B cell (primary cell): ENCODE results near the gene SPEG. TPM values are rescaled to one million over a fixed set of nuclear protein-coding genes. Genes with fewer than 3 reads are reported as not detected.

ENCODE experiments used
- ATAC-seq: fragments of 200-7000 bp; cut with Tn5 transposase; one replicate; pipeline ENCODE4 v1.10.0; 2021; ENCODE audit warnings: low read depth, mild to moderate bottlenecking, moderate number of reproducible peaks, moderate library complexity
- CTCF ChIA-PET: fragments of 350-600 bp; sonication (Branson Sonifier 250); formaldehyde crosslinking; loops from one replicate; lab custom pipeline; 2021; ENCODE audit warnings: antibody characterized with exemption, inconsistent platforms; lab: Charles Lee
- POLR2A ChIA-PET: fragments of 350-600 bp; sonication (Branson Sonifier 250); formaldehyde crosslinking; loops from one replicate; lab custom pipeline; 2021; ENCODE audit warnings: antibody characterized with exemption; lab: Charles Lee
- DNase-seq: peaks from one replicate; pipeline ENCODE4 v3.0.0; 2013
- H2AFZ ChIP-seq: 2 replicates; pipeline ENCODE4 v1.6.1; 2012; ENCODE audit warnings: mild to moderate bottlenecking, low read depth, low read length; ENCODE audit not compliant: insufficient read depth, poor library complexity, severe bottlenecking
- H3K27ac ChIP-seq, 2 donors: 1 replicate in 1 of 2; 2 replicates in 1 of 2; pipeline ENCODE4 v1.5.1; 2012 to 2013; ENCODE audit warnings: low read length in 2 of 2, mild to moderate bottlenecking in 2 of 2, moderate library complexity in 1 of 2
- H3K27me3 ChIP-seq, 4 experiments: fragments of 200-600 bp in 1 of 4; sonication (generic) in 1 of 4; replicated peaks in 1 of 4; 1 replicate in 2 of 4; 2 replicates in 2 of 4; pipeline versions ENCODE4 v1.6.1 to v1.7.0; 2013 to 2016; ENCODE audit warnings: low read length in 3 of 4, mild to moderate bottlenecking in 2 of 4, mixed read lengths in 1 of 4, moderate library complexity in 1 of 4; ENCODE audit not compliant: insufficient read depth in 4 of 4, control insufficient read depth in 3 of 4; ENCODE audit errors: control extremely low read depth in 1 of 4
- H3K36me3 ChIP-seq, 2 experiments: replicated peaks in 1 of 2; 1 replicate in 1 of 2; 2 replicates in 1 of 2; pipeline versions ENCODE4 v1.6.1 to v1.7.1; 2013; ENCODE audit warnings: low read length in 1 of 2; ENCODE audit not compliant: insufficient read depth in 2 of 2, control insufficient read depth in 1 of 2; ENCODE audit errors: control extremely low read depth in 1 of 2, extremely low read depth in 1 of 2
- H3K4me1 ChIP-seq, 2 donors: fragments of 200-600 bp in 1 of 2; sonication (generic) in 1 of 2; 1 replicate in 1 of 2; 2 replicates in 1 of 2; pipeline versions ENCODE4 v1.5.1 to v1.6.1; 2013 to 2017; ENCODE audit warnings: low read length in 2 of 2; ENCODE audit not compliant: control insufficient read depth in 2 of 2, insufficient read depth in 2 of 2
- H3K4me2 ChIP-seq: replicated peaks from 2 replicates; pipeline ENCODE3; 2012; ENCODE audit warnings: mild to moderate bottlenecking, low read depth, low read length; ENCODE audit not compliant: poor library complexity, severe bottlenecking
- H3K4me3 ChIP-seq, 5 experiments: fragments of 200-600 bp in 1 of 5; sonication (generic) in 1 of 5; 1 replicate in 3 of 5; 2 replicates in 2 of 5; pipeline versions ENCODE4 v1.5.1 to v1.7.0; 2011 to 2016; ENCODE audit warnings: low read length in 4 of 5, mild to moderate bottlenecking in 4 of 5, low read depth in 2 of 5, control low read depth in 1 of 5, moderate library complexity in 1 of 5; ENCODE audit not compliant: insufficient read depth in 1 of 5; ENCODE audit errors: control extremely low read depth in 1 of 5, extremely low read depth in 1 of 5
- H3K79me2 ChIP-seq: fragments of 200-600 bp; sonication (generic); one replicate; pipeline ENCODE4 v1.6.0; 2016; ENCODE audit warnings: low read length; ENCODE audit not compliant: control insufficient read depth, insufficient read depth
- H3K9ac ChIP-seq: fragments of 200-600 bp; sonication (generic); 2 replicates; pipeline ENCODE4 v1.6.1; 2017; ENCODE audit warnings: mild to moderate bottlenecking, low read length, moderate library complexity
- H3K9me3 ChIP-seq, 3 donors: one replicate each; pipeline versions ENCODE4 v1.6.1 to v1.7.1; 2013; ENCODE audit warnings: low read length in 2 of 3; ENCODE audit not compliant: control insufficient read depth in 2 of 3, insufficient read depth in 1 of 3; ENCODE audit errors: control extremely low read depth in 1 of 3
- H4K20me1 ChIP-seq: 2 replicates; pipeline ENCODE4 v1.6.0; 2012; ENCODE audit warnings: mild to moderate bottlenecking, low read length; ENCODE audit not compliant: insufficient read depth, control insufficient read depth, poor library complexity, severe bottlenecking
- H3K27ac Mint-ChIP-seq: one replicate; pipeline ENCODE4 v1.8.0; 2021; ENCODE audit warnings: mixed read lengths
- H3K27me3 Mint-ChIP-seq: one replicate; pipeline ENCODE4 v1.8.0; 2021; ENCODE audit warnings: mixed read lengths
- H3K4me1 Mint-ChIP-seq: one replicate; pipeline ENCODE4 v1.8.0; 2021; ENCODE audit warnings: mixed read lengths
- H3K4me3 Mint-ChIP-seq: one replicate; pipeline ENCODE4 v1.8.0; 2021; ENCODE audit warnings: mixed read lengths
- H3K9me3 Mint-ChIP-seq: one replicate; pipeline ENCODE4 v1.8.0; 2022; ENCODE audit warnings: mixed read lengths; ENCODE audit not compliant: insufficient read depth
- CTCF ChIP-seq: fragments of 200-600 bp; IDR thresholded peaks from one replicate; pipeline ENCODE4 v1.8.0; 2022; ENCODE audit warnings: antibody characterized with exemption, mild to moderate bottlenecking
- EZH2 ChIP-seq: IDR thresholded peaks from 2 replicates; pipeline ENCODE4 v1.6.1; 2012; ENCODE audit warnings: borderline replicate concordance, low read depth, mild to moderate bottlenecking, moderate library complexity, low read length; ENCODE audit not compliant: insufficient read depth, poor library complexity, severe bottlenecking
- WGBS: methylation state at CpG from one replicate; pipeline ENCODE4 v1.1.5; 2013; ENCODE audit warnings: missing lambda C conversion rate; ENCODE audit not compliant: insufficient coverage; 5-methylcytosine and 5-hydroxymethylcytosine counted together
- intact Hi-C: fragments of 100-400 bp; cut with micrococcal nuclease; formaldehyde crosslinking; loops from one replicate; pipeline ENCODE4 v1.10.0; 2022
- polyA plus RNA-seq: library from polyadenylated mRNA; depleted of rRNA; stranded (reverse); fragments of >200 nt; gene quantifications from 2 replicates; pipeline ENCODE4 v1.2.3, GENCODE V29; 2012
- total RNA-seq, 2 donors: library from RNA; stranded (reverse); fragments of 120-200 nt in 1 of 2; gene quantifications; 1 replicate in 1 of 2; 2 replicates in 1 of 2; pipeline versions ENCODE4 v1.2.3 to v1.2.4, GENCODE V29; 2013 to 2022

SPEG gene
- total and polyA plus RNA-seq, 2 donors (not counting 1 experiment from before 2014, with no cell fraction given), result 0.03 to 0.74 TPM

GRCh38 chr2:219470429-219470828 is 35.8 kb downstream of the SPEG start:
- WGBS, result 71% methylated on average over 1 of the region's 4 CpGs
- H3K9me3 ChIP-seq, result no peaks in the 10 kb centered on the region
- no peaks in the 10 kb centered on the region for H3K4me1 ChIP-seq
- no peaks in the 10 kb centered on the region for H3K4me1 Mint-ChIP-seq
- no peaks in the 10 kb centered on the region for H4K20me1 ChIP-seq
- no peaks in the 10 kb centered on the region for H3K9me3 Mint-ChIP-seq
- no peaks in the 10 kb centered on the region for H3K36me3 ChIP-seq
- H3K4me3 ChIP-seq, result no peak overlapping the region
- H3K27me3 Mint-ChIP-seq, result peaks cover 29% of the 10 kb centered on the region
- H3K27me3 ChIP-seq, result peaks cover 0 to 4% (median 2%) of the 10 kb centered on the region in 4 experiments
- no peaks in the 10 kb centered on the region for H3K79me2 ChIP-seq
- no peak for ATAC-seq
- CTCF ChIA-PET, result interaction anchor here (2.1 kb wide), 1 partner anchor 60 kb away, joined by 10 read pairs; no protein-coding TSS in a partner anchor
- H3K27ac ChIP-seq, result no peak overlapping the region
- H2AFZ ChIP-seq, result no peak overlapping the region
- POLR2A ChIA-PET, result no interaction called here
- H3K4me2 ChIP-seq, result no peak overlapping the region
- DNase-seq, result no peak
- no peak overlapping the region for H3K27ac Mint-ChIP-seq
- H3K4me3 Mint-ChIP-seq, result no peak overlapping the region
- intact Hi-C loops, result no loop called here
- no peak overlapping the region for H3K9ac ChIP-seq
- TF ChIP-seq CTCF (no peak), EZH2 (no peak)

DNA sequence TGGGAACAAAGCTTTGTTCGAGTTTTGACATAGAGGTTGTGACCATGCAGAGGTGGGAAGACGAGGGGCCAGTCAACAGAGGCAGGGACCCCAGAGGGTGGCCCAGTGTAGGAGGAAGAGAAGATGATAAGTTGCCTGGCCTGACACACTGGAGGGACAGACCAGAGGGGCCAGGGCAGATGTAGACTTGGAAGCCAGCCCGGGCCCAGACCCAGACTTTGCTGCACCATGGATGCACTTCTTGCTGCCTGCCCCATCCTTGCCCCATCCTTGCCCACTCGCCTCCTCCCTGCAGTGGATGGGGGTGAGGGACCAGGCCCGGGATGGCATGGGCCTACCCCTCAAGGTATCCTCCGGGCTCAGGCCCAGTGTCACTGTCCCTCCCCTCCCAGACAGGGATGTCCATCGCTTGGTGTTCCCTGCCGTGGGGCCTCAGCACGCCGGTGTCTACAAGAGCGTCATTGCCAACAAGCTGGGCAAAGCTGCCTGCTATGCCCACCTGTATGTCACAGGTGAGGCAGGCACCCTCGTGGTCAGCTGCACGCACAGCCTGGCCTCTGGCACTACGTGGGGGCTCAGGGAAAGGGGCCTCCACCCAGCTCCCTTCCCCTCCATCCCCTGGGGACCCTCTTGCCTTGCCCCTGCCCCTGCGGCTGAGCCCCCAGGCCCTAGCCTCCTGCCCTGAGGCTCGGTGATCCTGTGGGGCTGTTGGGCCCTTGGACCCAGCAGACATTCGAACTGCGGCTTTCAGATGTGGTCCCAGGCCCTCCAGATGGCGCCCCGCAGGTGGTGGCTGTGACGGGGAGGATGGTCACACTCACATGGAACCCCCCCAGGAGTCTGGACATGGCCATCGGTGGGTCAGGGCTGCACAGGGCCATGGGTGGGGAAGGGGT is 37.1 kb downstream of the SPEG start:
- H3K27ac Mint-ChIP-seq, result no peak overlapping the region
- H3K9ac ChIP-seq, result no peak overlapping the region
- H3K4me1 ChIP-seq, result no peaks in the 10 kb centered on the region
- H4K20me1 ChIP-seq, result no peaks in the 10 kb centered on the region
- POLR2A ChIA-PET, result no interaction called here
- no peak overlapping the region for H3K4me3 Mint-ChIP-seq
- H3K4me1 Mint-ChIP-seq, result peaks cover 4% of the 10 kb centered on the region
- no peak overlapping the region for H3K4me2 ChIP-seq
- H3K36me3 ChIP-seq, result no peaks in the 10 kb centered on the region
- no peaks in the 10 kb centered on the region for H3K79me2 ChIP-seq
- no peak overlapping the region for H3K4me3 ChIP-seq
- DNase-seq (no peak), ATAC-seq (no peak)
- CTCF ChIA-PET, result interaction anchor here (2.1 kb wide), 1 partner anchor 59 kb away, joined by 10 read pairs; no protein-coding TSS in a partner anchor
- H3K27ac ChIP-seq, result no peak overlapping the region
- H2AFZ ChIP-seq, result no peak overlapping the region
- intact Hi-C loops, result no loop called here
- H3K9me3 Mint-ChIP-seq, result no peaks in the 10 kb centered on the region
- H3K27me3 ChIP-seq, result peaks cover 0 to 7% (median 3%) of the 10 kb centered on the region in 4 experiments
- H3K27me3 Mint-ChIP-seq, result peaks cover 38% of the 10 kb centered on the region
- H3K9me3 ChIP-seq, result peaks cover 0 to 3% (median 0%) of the 10 kb centered on the region in 3 donors
- TF ChIP-seq EZH2 (no peak), CTCF (no peak)
- 87% methylated on average over 22 of the region's 22 CpGs for WGBS
